Cortex of kidney (tissue), 1 donor: ENCODE results near the gene IQCE.
"Not testable (repeated sequence)": the region's sequence is repeated elsewhere in the genome, so short reads cannot be mapped to it uniquely, and the experiment has no call there.

Experiments
- DNase-seq: peaks from one replicate; lab custom pipeline; 2025; lab: John Stamatoyannopoulos, UW

IQCE gene

GRCh38 chr7:2576742-2577491 lies 18.1 kb downstream of the IQCE start:
- DNase-seq = no peak

- no peak for DNase-seq
Observed at GRCh38 chr7:2577914-2578680, 19.3 kb downstream of the IQCE start.

GRCh38 chr7:2580636-2581035 lies 21.9 kb downstream of the IQCE start:
- no peak for DNase-seq

DNA sequence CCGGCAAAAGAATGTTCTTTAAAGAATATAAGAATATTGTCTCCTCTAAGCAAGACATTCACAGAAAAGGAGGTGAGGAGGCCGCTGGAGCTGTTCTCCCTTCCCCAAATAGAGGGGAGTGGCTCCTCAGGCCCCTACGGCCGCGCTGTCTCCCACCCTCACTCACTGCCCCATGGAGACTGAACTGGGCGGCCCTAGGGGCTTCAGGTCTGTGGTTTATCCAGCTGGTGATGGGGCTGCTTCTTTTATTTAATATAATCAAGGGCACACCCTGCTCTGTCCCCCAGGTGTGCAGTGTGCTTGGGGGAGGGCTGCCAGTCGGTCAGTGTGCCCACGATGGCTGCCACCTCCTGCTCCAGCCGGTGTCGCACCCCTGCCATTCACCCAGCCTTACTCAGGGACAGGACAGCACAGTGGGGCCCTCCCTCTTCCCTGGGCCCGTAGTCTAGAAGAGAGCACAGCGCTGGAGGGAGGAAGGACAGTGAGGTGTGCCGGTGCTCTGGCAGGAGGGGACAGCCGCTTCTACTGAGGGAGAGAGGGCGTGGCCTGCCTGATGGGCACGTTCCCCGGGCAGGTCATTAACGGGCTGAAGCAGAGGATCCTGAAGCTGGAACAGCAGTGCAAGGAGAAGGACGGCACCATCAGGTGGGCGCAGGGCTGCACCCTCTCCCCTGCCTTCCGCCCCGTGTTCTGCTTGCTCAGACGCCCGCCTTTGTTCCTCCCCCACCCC lies 23.4 kb downstream of the IQCE start:
- no peak for DNase-seq

- no peak for DNase-seq
Observed at GRCh38 chr7:2583798-2584580, 25.2 kb downstream of the IQCE start.

DNA sequence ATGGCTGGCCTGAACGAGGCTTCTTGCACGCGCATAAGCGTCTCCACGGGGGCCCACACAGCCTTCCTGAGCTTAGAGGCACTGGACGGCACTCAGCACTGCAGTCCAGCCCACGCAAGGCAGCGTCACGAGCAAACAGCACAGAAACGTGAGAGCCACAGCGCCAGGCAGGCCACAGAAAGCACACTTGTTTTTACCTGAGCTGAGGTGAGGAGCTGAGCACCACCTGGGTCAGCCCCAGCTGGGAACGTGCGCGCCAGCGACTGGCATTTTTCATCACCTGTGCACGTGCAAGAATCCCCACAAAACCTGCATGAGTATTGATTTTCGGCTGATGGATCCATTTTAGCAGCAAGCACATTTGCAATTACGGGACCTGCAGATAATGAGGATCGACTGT lies 26.7 kb downstream of the IQCE start:
- DNase-seq = no peak

GRCh38 chr7:2586326-2587020 lies 27.7 kb downstream of the IQCE start:
- no peak for DNase-seq

GRCh38 chr7:2587134-2587533 lies 28.4 kb downstream of the IQCE start:
- no peak for DNase-seq

DNA sequence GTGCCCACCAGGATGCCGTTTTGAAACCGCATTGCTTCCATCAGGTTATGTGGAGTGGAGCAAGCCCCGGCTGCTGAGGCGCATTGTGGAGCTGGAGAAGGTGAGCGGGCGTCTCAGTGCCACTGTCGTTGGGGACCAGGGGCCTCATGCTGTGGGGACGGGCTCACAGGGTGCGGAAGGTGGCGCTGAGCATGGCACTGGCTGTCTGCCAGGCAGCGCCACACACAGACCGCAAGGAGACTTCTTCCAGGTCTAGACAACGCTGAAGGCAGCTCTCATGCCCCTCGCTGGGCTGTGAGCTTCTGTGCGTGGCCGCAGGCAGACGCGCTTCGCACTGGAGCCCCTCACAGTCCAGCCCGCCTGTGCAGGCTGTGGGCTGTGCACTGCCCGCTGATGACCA lies 29.0 kb downstream of the IQCE start:
- DNase-seq = no peak

GRCh38 chr7:2589341-2589740 lies 30.6 kb downstream of the IQCE start:
- no peak for DNase-seq

DNA sequence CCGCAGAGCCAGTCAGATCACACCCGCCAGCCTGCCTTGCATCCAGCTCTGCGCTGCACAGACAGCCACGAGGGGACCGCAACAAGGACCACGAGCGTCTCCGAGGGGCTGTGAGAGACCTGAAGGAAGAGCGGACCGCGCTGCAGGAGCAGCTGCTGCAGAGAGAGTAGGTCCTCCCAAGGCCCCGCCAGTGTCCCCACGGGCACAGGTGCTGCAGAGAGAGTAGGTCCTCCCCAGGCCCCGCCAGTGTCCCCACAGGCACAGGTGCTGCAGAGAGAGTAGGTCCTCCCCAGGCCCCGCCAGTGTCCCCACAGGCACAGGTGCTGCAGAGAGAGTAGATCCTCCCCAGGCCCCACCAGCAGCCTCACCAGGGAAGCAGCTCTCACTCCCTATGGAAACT lies 31.2 kb downstream of the IQCE start:
- DNase-seq = not testable (repeated sequence)

DNA sequence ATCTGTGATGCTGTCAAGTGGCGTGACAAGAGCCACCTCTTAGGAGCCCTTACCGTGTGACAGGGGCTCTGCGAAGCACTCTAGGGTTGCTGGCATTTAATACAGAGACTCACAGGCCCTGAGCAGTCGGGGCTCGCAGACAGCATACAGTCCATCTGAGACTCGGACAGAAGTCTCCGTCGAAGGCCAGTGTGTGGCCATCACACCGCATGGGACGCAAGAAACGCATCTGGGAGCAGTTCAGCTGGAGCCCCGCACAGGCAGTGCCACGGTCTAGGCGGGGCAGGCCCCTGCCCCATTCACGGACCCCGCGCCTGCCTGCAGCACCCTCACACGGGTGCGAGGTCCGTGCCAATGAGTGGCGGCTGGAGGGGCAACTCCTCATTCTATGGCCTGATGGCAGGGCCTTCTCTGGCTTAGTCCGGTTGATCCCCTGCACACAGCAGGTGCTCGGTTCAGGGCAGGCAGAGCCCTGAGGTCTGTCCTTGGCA lies 33.6 kb downstream of the IQCE start:
- no peak for DNase-seq

DNA sequence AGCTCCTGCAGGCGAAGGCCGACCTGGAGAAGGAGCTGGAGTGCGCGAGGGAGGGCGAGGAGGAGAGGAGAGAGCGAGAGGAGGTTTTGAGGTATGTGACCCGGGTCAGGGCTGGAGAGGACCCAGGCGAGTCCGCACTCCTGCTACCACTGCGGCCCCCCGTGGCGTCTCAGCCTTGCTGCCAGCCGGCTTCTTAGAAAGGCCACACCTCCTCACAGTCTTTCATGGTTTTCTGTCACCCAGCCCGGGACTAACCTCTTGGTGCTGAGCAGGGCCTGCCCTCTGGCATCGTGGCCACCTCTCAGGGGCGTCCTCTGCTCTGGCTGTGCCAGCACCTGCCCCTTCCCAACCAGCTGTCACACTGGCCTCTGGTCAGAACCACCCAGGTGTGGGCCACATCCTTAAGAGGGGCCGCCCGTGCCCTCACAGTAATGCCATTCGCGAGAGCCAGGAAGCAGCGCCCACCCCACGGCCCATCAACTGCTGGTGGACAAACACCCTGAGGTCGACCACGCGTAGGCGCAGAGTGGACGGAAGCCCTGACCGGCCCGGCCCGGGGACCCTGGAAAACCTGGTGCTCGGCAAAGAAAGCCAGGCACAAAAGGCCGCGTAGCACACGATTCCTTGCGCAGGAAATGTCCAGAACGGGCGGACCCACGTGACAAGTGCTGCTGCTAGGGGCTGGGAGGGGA lies 34.4 kb downstream of the IQCE start:
- DNase-seq = no peak

DNA sequence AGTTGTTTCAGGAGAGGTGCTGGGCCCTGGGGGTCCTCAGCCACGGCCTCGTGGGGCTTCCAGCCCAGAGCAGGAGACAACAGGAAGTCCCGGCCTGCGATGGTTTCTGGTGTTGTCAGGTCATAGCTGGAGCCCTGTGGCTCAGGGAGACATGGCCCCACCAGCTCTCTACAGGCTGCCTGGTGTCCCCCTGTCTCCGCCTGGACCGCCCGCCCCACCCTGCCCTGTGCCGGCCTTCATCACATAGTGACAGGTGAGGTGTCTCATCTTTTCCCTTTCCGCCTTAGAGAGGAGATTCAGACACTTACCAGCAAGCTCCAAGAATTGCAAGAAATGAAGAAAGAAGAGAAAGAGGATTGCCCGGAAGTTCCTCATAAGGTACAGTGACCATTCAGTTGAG lies 35.8 kb downstream of the IQCE start:
- DNase-seq = no peak

- no peak for DNase-seq
Observed at GRCh38 chr7:2595258-2595860, 36.6 kb downstream of the IQCE start.

DNA sequence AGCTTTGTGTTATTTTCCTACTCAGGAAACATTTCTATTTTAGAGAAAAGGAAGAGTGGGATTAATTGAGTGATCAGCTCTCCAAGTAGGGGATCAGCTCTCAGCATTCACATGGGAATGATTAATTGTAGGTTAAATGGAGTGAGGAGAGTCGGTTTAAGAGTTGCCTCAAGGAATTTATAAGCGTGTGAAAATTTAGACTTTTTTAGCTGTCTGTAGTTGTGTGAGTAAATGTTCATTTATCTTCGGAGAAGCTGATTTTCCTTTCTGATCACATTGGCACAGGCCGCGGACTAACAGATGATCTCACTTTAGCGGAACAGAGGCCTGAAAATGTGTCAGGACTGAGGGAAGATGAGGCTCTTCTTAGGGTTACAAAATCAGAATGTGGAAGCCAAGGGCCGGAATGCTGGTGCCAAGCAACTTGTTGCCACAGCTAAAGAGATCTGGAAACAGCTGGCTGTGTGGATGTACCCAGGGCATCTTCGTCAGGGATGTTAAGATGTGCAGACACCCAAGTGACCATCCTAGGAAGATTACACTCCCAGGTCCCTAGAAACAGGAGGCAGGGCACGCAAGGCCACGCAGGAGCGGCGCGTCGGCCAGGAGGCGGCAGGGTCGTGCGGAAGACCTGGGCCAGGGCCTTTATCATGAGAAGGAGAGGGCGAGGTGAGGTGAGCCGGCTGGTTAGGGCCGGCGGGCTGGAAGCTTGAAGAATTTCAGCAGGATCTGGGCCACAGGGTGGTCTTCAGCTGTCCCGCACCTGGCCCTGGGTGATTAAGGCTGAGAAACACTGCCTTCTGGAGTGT lies 37.9 kb downstream of the IQCE start:
- DNase-seq = no peak

DNA sequence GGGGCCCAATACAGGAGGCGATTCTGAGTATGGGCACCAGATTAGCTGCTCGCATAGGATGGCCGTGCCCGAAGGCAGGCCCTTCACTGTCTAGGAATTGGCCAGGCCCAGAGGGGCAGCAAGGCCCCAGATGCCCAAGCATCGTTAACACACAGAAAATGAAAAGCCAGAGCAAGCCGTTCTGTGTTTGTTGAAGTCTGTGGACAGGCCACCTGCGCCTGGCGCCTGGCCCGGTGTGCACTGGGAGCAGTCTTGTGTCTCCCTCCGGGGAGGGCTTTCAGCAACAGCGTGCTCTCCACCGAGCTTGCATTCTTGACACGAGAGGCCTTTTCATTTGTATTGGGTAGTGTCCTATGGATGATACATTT lies 38.5 kb downstream of the IQCE start:
- DNase-seq = no peak

- DNase-seq = no peak
Observed at GRCh38 chr7:2598154-2598823, 39.5 kb downstream of the IQCE start.

GRCh38 chr7:2601065-2601464 lies 42.3 kb downstream of the IQCE start:
- DNase-seq = no peak
